GM12878 (cell line): ENCODE results near the gene CCL4L2. TPM values are rescaled to one million over a fixed set of nuclear protein-coding genes. Genes with fewer than 3 reads are reported as not detected.
"Not testable (repeated sequence)": the region's sequence is repeated elsewhere in the genome, so short reads cannot be mapped to it uniquely, and the experiment has no call there.

Experiments
- ATAC-seq: fragments of 200-7000 bp; cut with Tn5 transposase; 3 replicates; pipeline ENCODE4 v1.9.1; 2020; ENCODE audit warnings: mild to moderate bottlenecking, moderate library complexity
- Bru-seq: library from RNA; stranded (reverse); fragments of 400-500 nt; gene quantifications from one replicate; lab custom pipeline; 2021; lab: Mats Ljungman, UMichigan
- BruChase-seq, 2 experiments: library from RNA; stranded (reverse); fragments of 400-500 nt; gene quantifications; one replicate each; lab custom pipeline; 2021; lab: Mats Ljungman, UMichigan
- BruUV-seq: library from RNA; stranded (reverse); fragments of 400-500 nt; replicated peaks from 2 replicates; lab custom pipeline; 2021; lab: Mats Ljungman, UMichigan
- CTCF ChIA-PET: fragments of 300-600 bp; sonication (Branson Sonifier 250); formaldehyde crosslinking; extraction: SDS; loops from one replicate; lab custom pipeline; 2021; ENCODE audit warnings: inconsistent platforms; lab: Yijun Ruan, JAX
- POLR2A ChIA-PET: fragments of 350-600 bp; formaldehyde crosslinking; extraction: SDS; loops from one replicate; lab custom pipeline; 2021; ENCODE audit warnings: inconsistent platforms; lab: Charles Lee
- RAD21 ChIA-PET: fragments of 300-600 bp; sonication (Branson Sonifier 250); formaldehyde crosslinking; loops from one replicate; lab custom pipeline; 2023; ENCODE audit warnings: antibody characterized with exemption; ENCODE audit not compliant: unreplicated experiment; lab: Charles Lee
- SMC1A ChIA-PET: fragments of 300-600 bp; sonication (Branson Sonifier 250); formaldehyde crosslinking; loops from one replicate; lab custom pipeline; 2023; ENCODE audit not compliant: unreplicated experiment, uncharacterized antibody; lab: Charles Lee
- DNase-seq: peaks from one replicate; pipeline ENCODE4 v3.0.0-alpha.2; 2011; ENCODE audit warnings: low read depth, low spot score
- FAIRE-seq: peaks from 3 replicates; lab custom pipeline; 2011; peaks lifted over from hg19 to GRCh38; lab: Jason Lieb, UNC
- H2AFZ ChIP-seq: 2 replicates; pipeline ENCODE4 v1.6.0; 2011; ENCODE audit warnings: low read depth, low read length, control low read depth; ENCODE audit not compliant: control insufficient read depth
- H3K27ac ChIP-seq: 2 replicates; pipeline ENCODE4 v1.5.1; 2011; ENCODE audit warnings: control low read depth; ENCODE audit not compliant: control insufficient read depth, insufficient read depth
- H3K27me3 ChIP-seq, 2 experiments: replicated peaks in 1 of 2; 2 replicates each; pipeline versions ENCODE4 v1.6.0 to v1.6.1; 2011; ENCODE audit warnings: low read length in 1 of 2; ENCODE audit not compliant: control insufficient read depth in 2 of 2, insufficient read depth in 2 of 2
- H3K36me3 ChIP-seq, 2 experiments: 2 replicates each; pipeline ENCODE4 v1.5.1; 2011; ENCODE audit warnings: low read length in 1 of 2; ENCODE audit not compliant: control insufficient read depth in 2 of 2, insufficient read depth in 2 of 2
- H3K4me1 ChIP-seq: 2 replicates; pipeline ENCODE4 v1.6.1; 2011; ENCODE audit warnings: mild to moderate bottlenecking, low read length, moderate library complexity, mixed read lengths; ENCODE audit not compliant: control insufficient read depth, insufficient read depth
- H3K4me2 ChIP-seq: 2 replicates; pipeline ENCODE4 v1.6.0; 2011; ENCODE audit warnings: control low read depth; ENCODE audit not compliant: control insufficient read depth, insufficient read depth
- H3K4me3 ChIP-seq: fragments of 200-600 bp; sonication (generic); 2 replicates; pipeline ENCODE4 v1.5.1; 2016
- H3K79me2 ChIP-seq: 2 replicates; pipeline ENCODE4 v1.6.0; 2011; ENCODE audit warnings: low read length; ENCODE audit not compliant: control insufficient read depth, insufficient read depth
- H3K9ac ChIP-seq: 2 replicates; pipeline ENCODE4 v1.8.0; 2011; ENCODE audit warnings: low read length, control low read depth, mixed read lengths; ENCODE audit not compliant: control insufficient read depth, insufficient read depth
- H3K9me3 ChIP-seq: replicated peaks from 3 replicates; pipeline ENCODE4 v1.5.1; 2011; ENCODE audit warnings: mild to moderate bottlenecking, low read length; ENCODE audit not compliant: control insufficient read depth, insufficient read depth
- H4K20me1 ChIP-seq: 2 replicates; pipeline ENCODE4 v1.6.0; 2011; ENCODE audit not compliant: control insufficient read depth, insufficient read depth
- ATF2 ChIP-seq: IDR thresholded peaks from 2 replicates; pipeline ENCODE4 v1.6.1; 2012; ENCODE audit warnings: low read length, inconsistent platforms
- ATF7 ChIP-seq: fragments of 450-650 bp; IDR thresholded peaks from 2 replicates; pipeline ENCODE4 v1.6.1; 2016; ENCODE audit warnings: low read depth, mild to moderate bottlenecking
- EED ChIP-seq: sonication (generic); IDR thresholded peaks from 2 replicates; pipeline ENCODE4 v1.6.1; 2016; ENCODE audit warnings: antibody characterized with exemption, low read depth
- ETV6 ChIP-seq, 2 experiments: fragments of 450-650 bp in 1 of 2; IDR thresholded peaks in 1 of 2; conservative IDR thresholded peaks in 1 of 2; 2 replicates each; pipeline ENCODE4 v1.6.1; 2014; ENCODE audit warnings: antibody characterized with exemption in 1 of 2, borderline replicate concordance in 1 of 2, low read depth in 1 of 2, mild to moderate bottlenecking in 1 of 2, moderate library complexity in 1 of 2
- IKZF1 ChIP-seq: fragments of 450-650 bp; conservative IDR thresholded peaks from 2 replicates; pipeline ENCODE4 v1.6.1; 2017; ENCODE audit warnings: antibody characterized with exemption, mild to moderate bottlenecking
- IKZF2 ChIP-seq, 2 experiments: fragments of 450-650 bp; IDR thresholded peaks; 2 replicates each; pipeline ENCODE4 v1.6.1; 2017; ENCODE audit warnings: mild to moderate bottlenecking in 2 of 2, moderate library complexity in 2 of 2
- MEF2B ChIP-seq: fragments of 450-650 bp; IDR thresholded peaks from 2 replicates; pipeline ENCODE4 v1.6.1; 2018; ENCODE audit warnings: mild to moderate bottlenecking, moderate library complexity; ENCODE audit not compliant: partially characterized antibody, poor library complexity, severe bottlenecking
- MTA2 ChIP-seq: fragments of 450-650 bp; IDR thresholded peaks from 2 replicates; pipeline ENCODE4 v1.6.1; 2016; ENCODE audit warnings: low read depth, mild to moderate bottlenecking, moderate library complexity
- NBN ChIP-seq: fragments of 450-650 bp; IDR thresholded peaks from 2 replicates; pipeline ENCODE4 v1.6.1; 2016
- NFIC ChIP-seq: IDR thresholded peaks from 2 replicates; pipeline ENCODE4 v1.6.1; 2012; ENCODE audit warnings: low read depth, mild to moderate bottlenecking, inconsistent platforms, low read length, moderate library complexity
- PAX5 ChIP-seq: IDR thresholded peaks from 2 replicates; pipeline ENCODE4 v1.6.1; 2011; ENCODE audit warnings: low read depth, low read length, borderline replicate concordance
- RUNX3 ChIP-seq: IDR thresholded peaks from 2 replicates; pipeline ENCODE4 v1.6.1; 2012; ENCODE audit warnings: low read length, inconsistent platforms
- SPI1 ChIP-seq: IDR thresholded peaks from 2 replicates; pipeline ENCODE4 v1.6.1; 2011; ENCODE audit warnings: low read depth, mild to moderate bottlenecking, low read length, moderate library complexity, borderline replicate concordance; ENCODE audit not compliant: insufficient read depth
- TCF12 ChIP-seq: IDR thresholded peaks from 2 replicates; pipeline ENCODE4 v1.6.1; 2011; ENCODE audit warnings: low read depth, mild to moderate bottlenecking, low read length
- WGBS: methylation state at CpG from one replicate; pipeline ENCODE4 v1.1.6; 2016; ENCODE audit warnings: low lambda C conversion rate; ENCODE audit not compliant: insufficient replicate concordance, insufficient coverage; ENCODE audit errors: missing lambda C conversion rate; 5-methylcytosine and 5-hydroxymethylcytosine counted together
- in situ Hi-C: fragments of 300-500 bp; cut with MboI; formaldehyde crosslinking; loops from 9 replicates; pipeline ENCODE4 v1.14.3; 2018; ENCODE audit warnings: mixed read lengths
- intact Hi-C: fragments of 100-400 bp; cut with micrococcal nuclease; formaldehyde crosslinking; loops from one replicate; pipeline ENCODE4 v1.14.2; 2022; ENCODE audit not compliant: unreplicated experiment
- long read RNA-seq, 2 experiments: library from polyadenylated mRNA; unstranded; transcript quantifications; one replicate each; pipeline ENCODE4 v2.0.0, GENCODE V29; 2019 to 2020
- polyA minus RNA-seq, 3 experiments: library from RNA; depleted of rRNA, polyadenylated mRNA; stranded (reverse); fragments of >200 nt; gene quantifications; 2 replicates each; pipeline ENCODE4 v1.2.3, GENCODE V29; 2011
- polyA plus RNA-seq, 11 experiments: library from polyadenylated mRNA; depleted of rRNA in 4 of 11; unstranded in 6 of 11; stranded (reverse) in 5 of 11; fragments of >200 nt; fragmentation: Nextera tagmentation in 4 of 11; fragmentation: Illumina TruSeq in 1 of 11; extraction: Ambion mirVana in 4 of 11; extraction: Trizol in 1 of 11; gene quantifications; 1 replicate in 1 of 11; 2 replicates in 10 of 11; pipeline versions ENCODE4 v1.2.1 to v1.2.3, GENCODE V29; 2011 to 2016; ENCODE audit warnings: inconsistent platforms in 2 of 11, missing spikeins in 2 of 11, low read depth in 1 of 11
- total RNA-seq, 4 experiments: library from RNA; depleted of rRNA in 3 of 4; stranded (reverse); fragments of >200 nt in 3 of 4; fragmentation: Illumina TruSeq in 1 of 4; extraction: Trizol in 1 of 4; gene quantifications; 2 replicates each; pipeline versions ENCODE4 v1.2.1 to v1.2.3, GENCODE V29; 2013 to 2021
- TF ChIP-seq, protein P1 (sequence below): fragments of 450-650 bp; IDR thresholded peaks from 2 replicates; pipeline ENCODE4 v1.6.1; 2017; ENCODE audit warnings: low read depth, mild to moderate bottlenecking, moderate library complexity

CCL4L2 gene
- total RNA-seq (2013; cell fraction: nucleolus; rRNA removed), result 0.84 TPM in 1 of 2 replicates, not detected in the other
- total RNA-seq (2014; rRNA removed), result 13.6 and 23.2 TPM in 2 replicates
- 13.1 and 15.0 TPM in 2 replicates for total RNA-seq (2014; rRNA removed; fragmentation: Illumina TruSeq; extraction: Trizol)
- 11.1 and 12.3 TPM in 2 replicates for total RNA-seq (2021)
- polyA plus RNA-seq (2011; ENCODE audit: low read depth), result 12.3 TPM
- polyA plus RNA-seq (2011; rRNA removed), result 249 and 275 TPM in 2 replicates
- polyA plus RNA-seq (2011; cell fraction: cytosol; rRNA removed), result 273 and 296 TPM in 2 replicates
- 86.0 and 151 TPM in 2 replicates for polyA plus RNA-seq (2011; cell fraction: nucleus; rRNA removed)
- polyA plus RNA-seq (2012), result 4.0 and 23.1 TPM in 2 replicates
- 12.0 and 15.4 TPM in 2 replicates for polyA plus RNA-seq (2014; fragmentation: Illumina TruSeq; extraction: Trizol)
- polyA plus RNA-seq (2014; fragmentation: Nextera tagmentation; extraction: Ambion mirVana), result 100 to 1,000 TPM in 1 of 2 experiments, 10 to 100 TPM in 1; 99.7 to 133 TPM
- polyA plus RNA-seq (2014; rRNA removed), result 17.5 and 20.9 TPM in 2 replicates
- polyA plus RNA-seq (2016; fragmentation: Nextera tagmentation; extraction: Ambion mirVana), result 1 to 10 TPM; 2.3 to 4.2 TPM
- polyA minus RNA-seq (2011; rRNA and poly(A)+ RNA removed), result 154 and 262 TPM in 2 replicates
- 45.8 and 46.4 TPM in 2 replicates for polyA minus RNA-seq (2011; cell fraction: cytosol; rRNA and poly(A)+ RNA removed)
- 29.3 and 32.3 TPM in 2 replicates for polyA minus RNA-seq (2011; cell fraction: nucleus; rRNA and poly(A)+ RNA removed)
- Bru-seq, nascent RNA, result percentile 53 among the genes with signal in this experiment
- percentile 50 among the genes with signal in this experiment for BruChase-seq, experiment 1, labeled RNA remaining after a 6-hour chase
- BruChase-seq, experiment 2, labeled RNA remaining after a 2-hour chase, result percentile 51 among the genes with signal in this experiment
- long read RNA-seq, experiment 1, transcript CCL4L2-217 (3 exons, 667 nt), result major isoform, 13 of 14 reads
- long read RNA-seq, experiment 1, partial matches to known transcripts, result 1 of 14 reads
- long read RNA-seq, experiment 1, other reads (novel, unspliced or antisense), result 0 of 14 reads
- long read RNA-seq, experiment 2, transcript CCL4L2-217 (3 exons, 667 nt), result major isoform, 108 of 112 reads
- long read RNA-seq, experiment 2, partial matches to known transcripts, result 2 of 112 reads
- long read RNA-seq, experiment 2, other reads (novel, unspliced or antisense), result 2 of 112 reads

- FAIRE-seq, H3K4me3 ChIP-seq, H3K4me1 ChIP-seq, H3K36me3 ChIP-seq, H3K27ac ChIP-seq, DNase-seq, in situ Hi-C loops, H3K9me3 ChIP-seq, intact Hi-C loops, H3K9ac ChIP-seq, H2AFZ ChIP-seq, BruUV-seq, H3K27me3 ChIP-seq, H4K20me1 ChIP-seq, H3K79me2 ChIP-seq: not testable (repeated sequence)
- WGBS, result 23% methylated on average over 5 of the region's 7 CpGs
- peak; percentile 87 for ATAC-seq
- CTCF ChIA-PET, result interaction anchor here (1.2 kb wide), 1 partner anchor 12 kb away, joined by 3 read pairs; no protein-coding TSS in a partner anchor
- RAD21 ChIA-PET, result interaction anchor here (1.2 to 2.4 kb wide), 3 partner anchors 14 to 120 kb away, joined by 3 to 6 read pairs (median 3); partner anchors contain the start of genes CCL3, CCL3L1 and CCL3L3
- H3K4me2 ChIP-seq, result peak within 1 kb of the TSS; percentile 42
- POLR2A ChIA-PET, result interaction anchor here (1.4 kb wide), 1 partner anchor 14 kb away, joined by 5 read pairs; the partner anchor contains the start of genes CCL3L1 and CCL3L3
- TF ChIP-seq TCF12, result 0 out of 2 replicates have a peak, but pooled peaks have one; percentile 15
- peak; percentile 78 for TF ChIP-seq EED
- 0 out of 2 replicates have a peak, but pooled peaks have one; percentile 45 for TF ChIP-seq NBN
- peak; percentile 78 to 79 for TF ChIP-seq IKZF2 (IDR thresholded peaks at IDR 0.05)
- peak; percentile 60 for TF ChIP-seq MEF2B
- peak; percentile 84 for TF ChIP-seq SPI1
- TF ChIP-seq, protein P1, sequence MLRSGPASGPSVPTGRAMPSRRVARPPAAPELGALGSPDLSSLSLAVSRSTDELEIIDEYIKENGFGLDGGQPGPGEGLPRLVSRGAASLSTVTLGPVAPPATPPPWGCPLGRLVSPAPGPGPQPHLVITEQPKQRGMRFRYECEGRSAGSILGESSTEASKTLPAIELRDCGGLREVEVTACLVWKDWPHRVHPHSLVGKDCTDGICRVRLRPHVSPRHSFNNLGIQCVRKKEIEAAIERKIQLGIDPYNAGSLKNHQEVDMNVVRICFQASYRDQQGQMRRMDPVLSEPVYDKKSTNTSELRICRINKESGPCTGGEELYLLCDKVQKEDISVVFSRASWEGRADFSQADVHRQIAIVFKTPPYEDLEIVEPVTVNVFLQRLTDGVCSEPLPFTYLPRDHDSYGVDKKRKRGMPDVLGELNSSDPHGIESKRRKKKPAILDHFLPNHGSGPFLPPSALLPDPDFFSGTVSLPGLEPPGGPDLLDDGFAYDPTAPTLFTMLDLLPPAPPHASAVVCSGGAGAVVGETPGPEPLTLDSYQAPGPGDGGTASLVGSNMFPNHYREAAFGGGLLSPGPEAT, result peak; percentile 60
- 0 out of 2 replicates have a peak, but pooled peaks have one; percentile 15 for TF ChIP-seq NFIC
- 0 out of 2 replicates have a peak, but pooled peaks have one; percentile 39 for TF ChIP-seq PAX5
- TF ChIP-seq ATF7, result peak; percentile 96
- 0 out of 2 replicates have a peak, but pooled peaks have one; percentile 37 for TF ChIP-seq ATF2
- peak; percentile 30; the same call in 1 of the 2 replicates for TF ChIP-seq RUNX3
- peak; percentile 51 for TF ChIP-seq IKZF1
- TF ChIP-seq ETV6 (conservative IDR thresholded peaks at IDR 0.05 in 1 of 2, IDR thresholded peaks at IDR 0.05 in 1 of 2; ENCODE audit: borderline replicate concordance in 1 of 2, low read depth in 1 of 2), result peak in 1 of 2 experiments; percentile 46; a peak in 1 of 4 replicates
- peak; percentile 17; the same call in 1 of the 2 replicates for TF ChIP-seq MTA2
- SMC1A ChIA-PET, result interaction anchor here (1.4 to 1.7 kb wide), 2 partner anchors 12 to 18 kb away, joined by 5 to 7 read pairs; no protein-coding TSS in a partner anchor
These were observed at the start of gene CCL4L2 for GRCh38 chr17:36210439-36211211. CCL4L2 (plus strand) TSS chr17:36211063.
